OCI-LY7 (cell line): ENCODE measurements around the gene RAPH1.

ENCODE experiments used
- CTCF ChIP-seq: fragments of 200-600 bp; sonication (generic); conservative IDR thresholded peaks from 2 replicates; pipeline ENCODE4 v1.5.1; 2014; ENCODE audit warnings: mild to moderate bottlenecking, antibody characterized with exemption, low read length, moderate library complexity, mixed read lengths
- EZH2phosphoT487 ChIP-seq: fragments of 200-600 bp; sonication (generic); IDR thresholded peaks from 2 replicates; pipeline ENCODE4 v1.6.1; 2018; ENCODE audit warnings: low read depth, borderline replicate concordance, mild to moderate bottlenecking, mixed run types, antibody characterized with exemption, low read length, moderate library complexity, mixed read lengths

- TF ChIP-seq CTCF (no peak), EZH2phosphoT487 (no peak)
Observed at GRCh38 chr2:203565076-203565475, 30.0 kb upstream of the RAPH1 start.
